HL-60/S4 treated with retinoic acid at 250 ng/mL for 4 days and 3 days (cell line): Measurements from ENCODE around the gene MYPOP.
"Not testable (repeated sequence)": the region's sequence is repeated elsewhere in the genome, so short reads cannot be mapped to it uniquely, and the experiment has no call there.

Source experiments
- in situ Hi-C: fragments of 300-500 bp; cut with MboI; formaldehyde crosslinking; loops from 2 replicates; pipeline ENCODE4 v1.7.0; 2022; ENCODE audit warnings: low sequenced_read_pairs

The MYPOP gene

DNA sequence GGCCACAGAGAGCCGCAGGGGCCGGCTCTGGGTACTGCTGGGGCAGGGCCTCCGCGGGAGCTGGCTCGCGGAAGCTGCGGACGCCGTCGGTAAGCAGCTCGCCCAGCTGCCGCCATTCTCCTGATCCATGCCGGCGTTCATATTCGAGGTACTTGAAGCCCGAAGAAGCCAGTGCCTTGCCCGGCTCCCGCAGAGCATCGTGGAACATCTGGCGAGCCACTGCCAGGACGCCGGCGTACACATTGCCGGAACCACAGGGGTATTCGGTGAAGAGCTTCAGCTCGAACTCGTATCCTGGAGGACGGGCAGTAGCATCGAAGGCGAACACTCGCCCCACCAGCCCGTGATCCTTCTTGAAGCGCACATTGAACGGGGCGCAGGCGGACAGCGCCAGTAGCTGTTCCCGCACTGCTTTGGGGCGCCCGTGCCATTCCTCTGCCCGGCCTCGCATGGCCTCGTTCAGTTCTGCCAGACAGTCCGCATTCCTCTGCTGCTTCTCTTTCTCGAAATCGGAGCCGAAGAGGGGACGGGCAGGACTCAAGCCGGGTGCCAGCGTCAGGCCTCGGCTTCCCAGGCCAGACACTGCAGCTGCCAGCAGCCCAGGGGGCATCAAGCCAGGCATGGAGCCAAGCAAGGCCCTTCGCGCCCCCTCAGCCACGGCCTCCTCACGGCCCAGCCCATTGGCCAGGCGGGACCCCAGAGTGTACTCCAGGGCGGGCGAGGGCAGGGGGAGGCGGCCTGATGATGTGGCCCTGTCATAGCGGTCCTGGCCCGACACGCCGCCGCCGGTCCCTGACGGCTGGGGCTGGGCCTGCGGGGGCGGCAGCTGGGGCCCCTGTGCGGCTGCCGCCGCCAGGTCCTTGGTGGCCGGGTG lies 17.5 kb downstream of the MYPOP start:
- in situ Hi-C loops = no loop called here

DNA sequence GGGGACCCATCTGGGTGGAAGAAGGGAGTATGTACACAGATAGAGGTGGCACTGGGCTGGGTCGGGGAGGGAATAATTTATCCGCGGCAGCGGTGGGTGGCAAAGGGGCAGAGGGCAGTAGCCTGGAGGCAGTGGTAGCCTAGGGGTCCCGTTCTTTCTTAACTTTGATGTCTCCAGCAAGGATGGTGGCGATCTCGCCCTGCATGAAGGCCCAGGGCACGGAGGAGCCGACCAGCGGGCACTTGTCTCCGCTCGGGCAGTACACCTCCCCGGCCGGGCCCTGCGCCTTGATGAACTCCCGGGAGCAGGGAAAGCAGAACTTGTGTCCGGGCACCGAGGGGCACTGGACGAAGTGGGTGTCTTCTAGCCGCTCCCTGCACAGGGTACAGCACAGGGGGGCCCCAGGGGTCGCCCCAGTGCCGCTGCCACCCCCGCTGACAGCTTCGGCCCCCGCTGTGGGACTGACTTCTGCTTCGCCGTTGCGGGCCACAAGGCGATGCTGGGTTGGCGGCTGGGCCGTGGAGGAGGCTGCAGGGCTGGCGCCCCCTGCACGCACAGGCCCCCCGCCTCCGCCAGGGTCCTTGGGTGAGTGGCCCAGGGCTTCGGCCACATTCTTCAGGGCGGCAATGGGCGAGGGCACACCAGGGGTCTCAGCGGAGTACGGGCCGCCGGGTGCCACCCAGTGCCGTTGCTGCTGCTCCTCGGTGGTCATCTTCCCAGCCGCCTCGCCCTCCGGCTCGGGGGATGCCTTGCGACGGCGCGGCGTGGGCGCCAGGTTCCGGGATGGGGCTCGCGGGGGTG lies 18.3 kb downstream of the MYPOP start:
- in situ Hi-C loops = no loop called here

DNA sequence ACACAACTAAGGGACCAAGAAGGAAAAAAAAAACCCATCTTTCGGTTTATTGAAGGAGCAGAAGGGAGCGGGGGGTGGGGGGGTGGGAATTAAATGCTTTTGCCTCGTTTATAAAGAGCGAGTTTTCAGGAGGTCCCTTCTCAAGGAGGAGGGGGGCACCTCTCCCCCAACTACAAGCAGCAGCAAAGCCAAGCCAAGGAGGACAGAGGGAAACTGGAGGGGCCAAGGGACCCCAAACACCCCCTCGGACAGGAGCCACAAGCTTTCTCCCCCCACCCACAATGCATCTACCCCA lies 18.9 kb downstream of the MYPOP start:
- in situ Hi-C loops = no loop called here

DNA sequence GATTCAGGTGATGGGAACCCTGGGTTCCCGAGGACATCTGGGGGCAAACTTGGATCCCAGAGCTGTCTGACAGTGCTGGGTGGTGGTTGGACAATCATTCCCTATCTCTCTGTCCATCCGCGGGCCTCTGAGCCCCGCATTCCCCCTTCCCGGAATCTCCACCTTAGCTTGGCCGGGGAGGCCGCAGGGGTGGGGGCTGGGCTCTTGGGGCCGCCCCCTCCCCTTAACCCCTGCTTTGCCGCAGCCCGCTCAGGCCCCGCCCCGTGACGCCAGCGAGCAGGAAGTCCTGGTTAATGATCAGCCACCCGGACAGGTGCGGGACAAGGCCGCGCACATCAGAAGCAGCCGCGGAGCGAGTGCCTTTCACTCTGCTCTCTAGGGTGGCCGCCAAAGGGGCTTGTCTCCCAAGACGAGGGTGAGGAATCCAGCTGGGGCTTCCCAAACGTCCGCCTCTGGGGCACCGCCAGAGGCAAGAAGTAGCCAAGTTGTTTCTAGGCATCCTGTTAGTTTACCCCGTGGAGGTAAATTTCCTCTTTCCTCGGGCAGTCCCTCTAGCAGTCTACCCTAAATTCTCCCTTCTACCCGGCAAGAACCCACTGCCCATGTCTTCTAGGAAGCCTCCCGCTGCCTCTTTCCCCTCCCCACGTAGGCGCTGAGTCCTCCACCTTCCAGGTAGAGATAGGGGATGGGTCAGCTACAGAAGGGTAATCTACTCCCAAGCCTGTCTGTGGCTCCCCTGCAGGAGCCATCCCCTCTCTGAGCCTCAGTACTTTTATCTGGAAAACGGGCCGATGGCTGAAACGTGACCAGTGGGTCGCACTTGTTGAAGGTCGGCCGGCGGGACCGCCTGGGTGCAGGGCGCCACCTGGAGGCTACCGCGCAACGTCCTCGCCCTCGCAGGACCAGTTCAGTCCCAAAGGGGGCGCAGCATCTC lies 19.5 kb downstream of the MYPOP start:
- in situ Hi-C loops = no loop called here

DNA sequence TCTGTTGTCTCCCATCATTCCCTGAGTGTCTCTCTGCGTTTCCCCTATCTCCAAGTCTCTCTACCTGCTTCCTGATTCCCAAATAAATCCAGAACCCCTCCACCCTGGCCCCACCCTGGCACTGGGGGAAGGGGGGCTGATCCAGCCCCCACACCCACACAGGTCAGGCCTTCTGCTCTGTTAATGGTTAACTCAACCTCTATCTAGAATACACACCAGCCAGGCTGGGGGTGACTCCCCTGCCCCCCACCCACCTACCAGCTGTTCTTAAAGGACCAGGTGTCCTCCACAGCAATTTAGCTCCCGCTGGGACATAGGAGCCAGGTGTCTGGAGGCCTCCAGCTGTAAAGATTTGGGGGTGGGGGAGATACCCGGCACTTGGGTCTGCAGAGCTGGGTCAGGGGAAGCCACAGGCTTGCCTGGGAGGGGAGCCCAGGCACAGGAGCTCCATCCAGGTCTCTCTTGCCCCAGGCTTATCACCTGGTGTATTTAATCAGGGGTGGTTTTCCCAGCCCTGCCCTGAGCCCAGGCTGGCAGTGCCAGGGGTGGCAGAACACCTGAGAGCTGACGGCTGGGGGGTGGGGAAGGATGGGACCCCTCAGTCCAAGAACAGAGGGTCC lies 20.4 kb downstream of the MYPOP start:
- in situ Hi-C loops = no loop called here

DNA sequence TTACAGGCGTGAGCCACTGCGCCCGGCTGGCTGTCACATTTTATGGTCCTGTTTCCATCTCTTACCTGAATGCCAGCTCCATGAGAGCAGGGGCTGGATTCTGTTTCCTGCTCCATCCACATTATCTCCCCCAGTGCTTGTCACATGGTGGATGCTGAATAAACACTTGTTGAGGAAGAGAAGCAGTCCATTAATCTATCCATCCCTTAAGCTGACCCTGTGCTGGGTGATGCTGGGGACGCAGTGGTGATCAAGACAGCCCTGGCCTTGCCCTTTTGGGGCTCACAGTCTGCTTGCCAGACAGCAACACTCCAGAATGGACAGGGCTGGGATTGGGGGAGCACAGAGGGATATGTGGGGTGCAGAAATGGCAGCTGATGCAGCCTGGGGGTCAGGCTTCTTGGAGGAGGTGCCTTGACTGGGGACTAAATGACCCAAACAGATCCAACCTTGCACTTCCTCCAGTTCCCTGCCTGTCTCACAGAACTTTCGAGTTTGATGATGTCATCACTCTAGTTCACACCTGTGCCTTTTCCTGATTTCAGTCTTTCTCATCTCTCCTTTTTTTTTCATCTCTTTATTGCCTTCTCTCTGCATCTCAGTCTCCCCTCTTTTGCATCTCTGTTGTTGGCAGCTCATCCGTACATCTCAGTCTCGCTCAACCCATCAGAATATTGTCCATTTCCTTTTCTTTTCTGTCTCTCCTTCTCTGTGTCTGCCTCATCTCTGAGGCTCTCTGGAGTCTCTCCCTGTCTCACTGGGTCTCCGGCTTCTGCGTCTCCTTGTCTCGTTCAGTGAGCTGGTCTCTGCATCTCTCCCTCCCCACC lies 21.1 kb downstream of the MYPOP start:
- in situ Hi-C loops = no loop called here

DNA sequence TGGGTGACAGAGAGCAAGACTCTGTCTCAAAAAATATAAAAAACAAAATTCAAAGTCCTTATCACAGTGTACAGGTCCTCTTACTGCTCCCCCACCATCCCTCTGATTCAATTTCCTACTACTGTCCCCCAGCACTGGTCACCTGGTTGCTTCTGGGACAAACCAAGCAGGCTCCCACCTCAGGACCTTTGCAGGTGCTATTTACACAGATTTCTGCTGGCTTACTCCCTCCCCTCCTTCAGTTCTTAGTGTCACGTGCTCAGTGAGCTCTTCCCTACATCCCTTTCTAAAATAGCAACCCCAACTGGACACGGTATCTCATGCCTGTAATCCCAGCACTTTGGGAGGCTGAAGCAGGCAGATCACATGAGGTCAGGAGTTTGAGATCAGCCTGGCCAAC lies 22.4 kb downstream of the MYPOP start:
- in situ Hi-C loops = no loop called here

DNA sequence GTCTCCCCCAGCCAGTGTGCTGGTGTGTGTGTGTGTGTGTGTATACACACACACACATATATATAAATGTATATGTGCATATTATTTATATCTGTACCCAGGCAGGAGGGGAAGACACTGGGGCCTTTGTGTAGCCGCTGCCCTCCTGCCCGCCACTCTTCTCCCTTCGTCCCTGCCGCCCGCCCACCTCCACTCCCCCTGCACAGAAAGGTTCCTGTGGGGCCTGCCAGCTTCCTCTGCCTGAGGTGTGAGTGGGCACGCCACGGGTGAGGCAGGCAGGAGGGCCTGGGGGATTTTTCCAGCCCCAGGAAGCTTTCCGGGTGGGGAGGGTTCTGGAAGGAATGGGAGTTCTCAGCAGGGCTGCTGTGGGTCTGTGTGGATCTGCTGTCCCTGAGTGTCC lies 23.4 kb downstream of the MYPOP start:
- in situ Hi-C loops = no loop called here

DNA sequence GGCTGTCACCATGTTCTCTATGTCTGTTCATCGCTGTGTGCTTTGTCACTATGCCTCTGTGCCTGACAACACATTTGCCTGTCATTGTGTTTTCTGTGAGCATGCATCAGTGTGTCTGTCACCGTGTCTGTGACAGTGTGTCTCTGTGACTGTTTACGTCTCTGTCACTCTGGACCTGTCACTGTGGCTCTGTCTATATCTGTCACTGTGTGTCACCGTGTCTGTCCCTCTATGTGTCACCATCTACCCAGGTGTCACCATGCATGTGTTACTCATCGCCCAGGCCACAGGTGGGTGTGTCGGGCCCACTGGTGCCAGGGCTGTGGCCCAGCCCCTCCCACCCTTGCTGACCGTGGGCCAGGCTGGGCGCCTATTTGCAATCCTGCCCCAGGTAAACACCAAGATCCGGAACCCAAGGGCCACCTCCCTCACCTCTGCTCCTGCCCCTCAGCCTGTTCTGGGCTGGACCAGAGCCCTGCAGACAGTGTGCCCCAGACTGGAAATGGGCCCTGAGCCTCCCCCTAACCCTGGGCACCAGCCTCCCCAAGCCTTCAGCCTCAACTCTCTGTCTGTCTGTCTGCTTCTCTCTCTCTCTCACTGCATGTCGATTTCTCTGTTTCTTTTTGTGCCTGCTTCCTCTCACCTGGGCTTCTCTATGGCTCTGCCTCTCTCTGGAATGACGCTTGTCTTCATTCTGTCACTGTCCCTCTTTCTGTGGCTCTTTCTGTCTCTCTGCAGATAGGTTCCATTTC lies 24.2 kb downstream of the MYPOP start:
- in situ Hi-C loops = no loop called here

DNA sequence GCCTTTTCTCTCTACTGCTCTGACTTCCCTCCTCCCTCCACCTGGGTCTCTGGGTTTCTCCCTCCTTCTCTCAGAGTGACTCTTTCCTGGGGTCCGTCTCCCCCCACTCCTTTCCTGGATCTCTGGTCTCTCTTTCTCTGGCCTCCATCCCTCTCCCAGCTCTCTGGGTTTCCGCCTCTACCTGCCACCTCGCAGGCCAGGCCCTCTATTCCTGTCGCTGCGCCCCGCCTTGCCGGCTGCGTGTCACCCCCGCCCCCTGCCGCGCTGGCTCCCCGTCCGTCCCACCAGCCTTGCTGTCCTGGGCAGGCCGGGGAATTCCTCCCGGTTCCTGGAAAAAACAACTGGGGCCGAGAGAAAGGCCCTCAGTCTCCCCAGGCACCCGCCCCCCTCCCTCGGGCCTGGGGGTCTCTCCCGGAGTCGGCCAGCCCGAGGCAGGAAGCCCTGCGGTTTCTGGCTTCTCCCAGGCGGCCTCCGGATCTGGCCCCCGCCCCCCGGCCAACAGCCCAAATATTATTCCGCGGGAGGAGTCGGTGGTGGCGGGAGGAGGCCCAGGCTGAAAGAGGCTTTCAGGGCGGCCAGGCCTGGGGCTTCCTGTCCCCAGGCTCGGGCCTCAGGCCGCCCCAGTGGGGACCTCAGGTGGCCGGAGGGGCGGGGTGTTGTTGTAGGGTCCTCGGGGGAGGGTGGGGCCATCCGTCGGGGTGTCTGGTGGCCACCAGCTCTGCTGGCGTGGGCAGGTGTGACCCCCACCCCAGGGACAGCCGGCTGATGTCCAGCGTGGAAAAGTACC lies 25.8 kb downstream of the MYPOP start:
- in situ Hi-C loops = no loop called here

DNA sequence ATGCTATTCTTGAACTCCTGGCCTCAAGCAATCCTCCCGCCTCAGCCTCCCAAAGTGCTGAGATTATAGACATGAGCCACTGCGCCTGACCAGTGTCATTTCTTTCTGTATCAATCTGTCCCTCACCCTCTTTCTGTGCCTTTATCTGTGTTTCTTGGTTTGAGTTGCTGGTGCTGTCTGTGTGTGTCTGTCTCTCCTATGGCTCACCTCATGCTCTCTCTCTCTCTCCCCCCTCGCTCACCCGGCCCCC lies 26.3 kb downstream of the MYPOP start:
- in situ Hi-C loops = no loop called here

DNA sequence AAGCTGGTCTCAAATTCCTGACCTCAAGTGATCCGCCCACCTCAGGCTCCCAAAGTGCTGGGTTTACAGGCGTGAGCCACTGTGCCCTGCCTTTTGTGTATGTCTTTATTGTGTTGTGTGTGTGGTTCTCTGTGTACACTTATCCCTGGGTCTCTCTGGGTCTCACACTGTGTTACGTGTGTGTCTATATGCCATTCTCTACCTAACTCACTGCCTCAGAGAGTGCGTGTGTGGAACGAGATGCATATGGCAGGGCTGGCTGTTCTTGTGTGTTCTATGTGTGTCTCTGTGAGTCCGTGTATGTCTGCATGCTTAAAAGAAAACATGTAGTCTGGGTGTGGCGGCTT lies 27.8 kb downstream of the MYPOP start:
- in situ Hi-C loops = no loop called here

DNA sequence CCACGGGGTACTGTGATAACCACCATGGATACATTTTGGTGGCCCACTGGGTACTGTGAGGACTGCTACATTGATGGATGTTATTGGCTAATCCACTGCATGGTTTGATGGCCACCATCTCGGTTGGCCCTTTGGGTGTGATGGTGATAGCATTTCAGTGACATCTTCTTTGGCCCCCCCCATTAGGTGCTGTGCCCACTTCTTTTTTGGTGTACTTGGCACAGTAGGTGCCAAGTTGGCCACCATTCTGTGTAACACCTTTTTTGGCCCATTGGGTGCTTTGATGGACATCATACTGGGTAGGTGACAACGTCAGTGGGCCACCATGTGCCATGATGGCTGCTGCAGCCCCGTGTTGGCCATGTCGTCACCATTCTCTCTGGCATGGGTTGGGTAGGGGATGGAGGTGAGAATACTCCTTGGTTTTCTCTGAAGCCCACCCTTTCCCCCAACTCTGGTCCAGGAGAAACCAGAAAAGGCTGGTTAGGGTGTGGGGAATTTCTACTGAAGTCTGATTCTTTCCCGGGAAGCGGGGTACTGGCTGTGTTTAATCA lies 29.1 kb downstream of the MYPOP start:
- in situ Hi-C loops = no loop called here

DNA sequence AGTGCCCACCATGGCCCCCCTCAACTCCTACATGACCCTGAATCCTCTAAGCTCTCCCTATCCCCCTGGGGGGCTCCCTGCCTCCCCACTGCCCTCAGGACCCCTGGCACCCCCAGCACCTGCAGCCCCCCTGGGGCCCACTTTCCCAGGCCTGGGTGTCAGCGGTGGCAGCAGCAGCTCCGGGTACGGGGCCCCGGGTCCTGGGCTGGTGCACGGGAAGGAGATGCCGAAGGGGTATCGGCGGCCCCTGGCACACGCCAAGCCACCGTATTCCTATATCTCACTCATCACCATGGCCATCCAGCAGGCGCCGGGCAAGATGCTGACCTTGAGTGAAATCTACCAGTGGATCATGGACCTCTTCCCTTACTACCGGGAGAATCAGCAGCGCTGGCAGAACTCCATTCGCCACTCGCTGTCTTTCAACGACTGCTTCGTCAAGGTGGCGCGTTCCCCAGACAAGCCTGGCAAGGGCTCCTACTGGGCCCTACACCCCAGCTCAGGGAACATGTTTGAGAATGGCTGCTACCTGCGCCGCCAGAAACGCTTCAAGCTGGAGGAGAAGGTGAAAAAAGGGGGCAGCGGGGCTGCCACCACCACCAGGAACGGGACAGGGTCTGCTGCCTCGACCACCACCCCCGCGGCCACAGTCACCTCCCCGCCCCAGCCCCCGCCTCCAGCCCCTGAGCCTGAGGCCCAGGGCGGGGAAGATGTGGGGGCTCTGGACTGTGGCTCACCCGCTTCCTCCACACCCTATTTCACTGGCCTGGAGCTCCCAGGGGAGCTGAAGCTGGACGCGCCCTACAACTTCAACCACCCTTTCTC lies 30.1 kb downstream of the MYPOP start:
- in situ Hi-C loops = no loop called here

DNA sequence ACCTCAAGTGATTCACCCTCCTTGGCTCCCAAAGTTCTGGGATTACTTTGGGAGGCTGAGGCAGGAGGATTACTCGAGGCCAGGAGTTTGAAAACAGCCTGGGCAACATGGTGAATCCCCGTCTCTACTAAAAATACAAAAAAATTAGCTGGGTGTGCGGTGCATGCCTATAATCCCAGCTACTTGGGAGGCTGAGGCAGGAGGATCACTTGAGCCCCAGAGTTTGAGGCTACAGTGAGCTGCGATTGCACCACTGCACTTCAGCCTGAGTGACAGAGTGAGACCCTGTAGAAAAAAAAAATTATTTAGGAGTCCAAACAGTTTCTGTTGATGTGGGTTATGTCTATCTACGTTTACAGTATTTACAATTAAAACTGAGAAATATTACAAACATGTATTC lies 31.6 kb downstream of the MYPOP start:
- in situ Hi-C loops = no loop called here

DNA sequence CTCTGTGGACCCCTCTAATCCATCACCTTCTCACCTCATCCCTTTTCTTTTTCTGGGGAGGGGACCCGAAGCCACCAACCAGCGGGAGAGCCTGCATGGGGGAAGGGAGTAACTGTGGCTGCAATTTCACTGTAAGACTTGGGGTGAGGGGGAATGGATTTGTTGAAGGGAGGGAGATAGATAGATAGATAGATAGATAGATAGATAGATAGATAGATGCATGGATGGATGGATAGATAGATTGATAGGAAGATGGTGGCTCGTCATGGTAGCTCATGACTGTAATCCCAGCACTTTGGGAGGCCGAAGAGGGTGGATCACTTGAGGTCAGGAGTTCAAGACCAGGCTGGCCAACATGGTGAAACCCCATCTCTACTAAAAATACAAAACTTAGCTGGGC lies 35.2 kb downstream of the MYPOP start:
- in situ Hi-C loops = not testable (repeated sequence)

DNA sequence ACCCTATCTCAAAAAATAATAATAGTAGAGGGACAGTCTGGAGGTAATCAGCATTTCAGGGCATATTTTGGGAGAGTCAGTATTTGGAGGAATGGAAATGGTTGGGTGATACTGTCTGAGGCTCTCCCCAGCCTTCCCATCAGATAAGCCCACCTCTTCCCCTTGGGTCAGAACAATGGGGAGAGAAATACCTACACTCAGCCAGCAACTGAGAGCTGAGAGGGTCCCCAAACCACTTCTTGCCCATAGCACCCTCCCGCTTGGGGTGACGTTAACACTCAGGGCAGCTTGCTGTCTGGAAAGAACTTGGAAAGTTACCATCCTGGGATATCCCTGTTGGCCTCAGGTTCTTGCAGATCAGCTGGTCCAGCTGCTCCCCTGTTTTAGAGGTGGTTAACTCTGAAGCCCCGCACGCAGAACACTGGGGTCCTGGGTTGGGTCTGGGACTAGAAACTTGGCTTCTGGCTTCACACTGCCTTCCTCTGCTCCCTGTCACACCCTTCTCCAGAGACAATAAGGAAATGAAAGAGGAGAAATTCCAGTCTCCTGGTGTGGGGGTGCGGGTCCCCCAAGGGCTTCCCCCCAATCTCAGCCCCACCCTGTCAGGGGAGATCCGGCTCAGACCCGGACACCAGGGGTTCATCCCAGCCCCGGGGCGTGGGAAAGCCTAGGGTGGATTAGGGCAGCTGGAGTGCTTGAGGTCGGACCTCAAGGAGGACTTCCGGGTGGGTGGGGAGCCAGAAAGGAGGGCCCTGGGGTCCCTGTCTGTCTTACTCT lies 35.8 kb downstream of the MYPOP start:
- in situ Hi-C loops = no loop called here
